Stimulated activated CD4-positive, alpha-beta T cell treated with anti-CD3 and anti-CD28 coated beads, Interleukin-4, amount 100 ng/mL, for 1 hour (primary cell): ENCODE measurements around the gene CNPY1.

Experiments used
- DNase-seq: peaks from one replicate; pipeline ENCODE4 v3.0.0-alpha.2; 2020

The CNPY1 gene

DNA sequence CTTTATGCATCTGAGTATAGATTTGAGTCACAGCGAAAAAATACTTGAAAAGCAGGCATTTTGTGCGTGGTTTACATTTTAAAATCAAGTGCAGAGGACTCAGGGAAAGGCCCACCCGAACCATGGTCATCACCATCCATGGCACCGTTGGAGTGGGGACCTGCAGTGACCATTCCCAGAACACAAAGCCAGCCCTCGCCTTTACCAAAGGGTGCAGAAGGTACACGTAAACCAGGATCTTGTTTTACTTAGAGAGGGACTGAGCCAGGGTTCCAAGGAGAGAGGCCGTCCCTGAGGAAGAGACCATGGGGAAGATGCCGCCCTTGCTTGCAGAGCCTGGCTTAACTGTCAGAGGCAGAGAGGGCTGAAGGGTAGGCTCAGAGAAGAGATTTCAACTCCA is 12.0 kb upstream of the CNPY1 start:
- DNase-seq: no peak

GRCh38 chr7:155557778-155558177 is 11.4 kb upstream of the CNPY1 start:
- DNase-seq: no peak

DNA sequence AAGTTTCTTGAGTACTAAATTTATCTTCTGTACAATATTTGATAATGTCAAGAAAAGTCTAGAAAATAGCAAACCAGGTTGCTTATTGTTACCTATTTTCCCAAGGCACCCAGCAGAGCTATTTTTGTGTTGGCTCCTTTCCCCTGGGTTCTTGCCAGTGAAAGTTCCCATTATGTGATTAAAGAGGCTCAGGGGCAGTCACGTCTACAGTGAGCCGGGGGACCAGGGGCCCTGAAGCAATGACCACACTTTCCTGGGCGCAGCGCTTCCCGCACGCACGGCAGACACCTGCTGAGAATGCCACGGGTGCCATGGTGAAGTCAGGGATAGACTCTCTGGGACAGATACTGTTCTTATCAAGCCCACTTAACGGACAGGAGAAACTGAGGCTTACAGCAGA is 10.4 kb upstream of the CNPY1 start:
- no peak for DNase-seq

DNA sequence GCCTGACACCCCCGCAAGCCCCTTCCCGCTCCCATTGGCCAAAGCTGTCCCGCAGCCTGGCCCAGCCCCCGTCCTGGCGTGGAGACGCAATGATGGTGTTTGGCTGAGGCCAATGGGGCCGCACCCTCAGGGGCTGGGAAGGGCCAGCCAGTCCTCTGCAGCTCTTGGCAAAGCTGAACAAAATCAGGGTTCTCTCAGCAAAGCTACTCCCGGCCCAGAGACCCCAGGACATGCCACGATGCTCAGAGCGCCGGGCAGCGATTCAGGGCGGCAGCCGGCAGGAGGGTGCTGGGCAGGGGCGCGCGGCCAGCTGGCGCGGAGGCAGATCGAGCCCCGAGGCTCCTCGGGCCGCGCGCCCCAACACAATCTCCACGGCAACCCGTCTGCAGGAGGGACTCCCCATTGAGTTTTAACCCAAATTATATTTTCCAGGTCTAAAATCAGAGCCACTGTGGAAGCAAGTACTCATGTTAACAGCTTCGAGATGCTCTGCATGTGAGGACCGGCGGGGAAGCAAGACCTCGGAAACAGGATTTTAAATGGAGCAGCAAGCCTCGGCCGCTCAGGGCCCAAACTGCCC is 8.8 kb upstream of the CNPY1 start:
- DNase-seq: no peak

GRCh38 chr7:155553871-155554270 is 7.5 kb upstream of the CNPY1 start:
- DNase-seq: no peak

DNA sequence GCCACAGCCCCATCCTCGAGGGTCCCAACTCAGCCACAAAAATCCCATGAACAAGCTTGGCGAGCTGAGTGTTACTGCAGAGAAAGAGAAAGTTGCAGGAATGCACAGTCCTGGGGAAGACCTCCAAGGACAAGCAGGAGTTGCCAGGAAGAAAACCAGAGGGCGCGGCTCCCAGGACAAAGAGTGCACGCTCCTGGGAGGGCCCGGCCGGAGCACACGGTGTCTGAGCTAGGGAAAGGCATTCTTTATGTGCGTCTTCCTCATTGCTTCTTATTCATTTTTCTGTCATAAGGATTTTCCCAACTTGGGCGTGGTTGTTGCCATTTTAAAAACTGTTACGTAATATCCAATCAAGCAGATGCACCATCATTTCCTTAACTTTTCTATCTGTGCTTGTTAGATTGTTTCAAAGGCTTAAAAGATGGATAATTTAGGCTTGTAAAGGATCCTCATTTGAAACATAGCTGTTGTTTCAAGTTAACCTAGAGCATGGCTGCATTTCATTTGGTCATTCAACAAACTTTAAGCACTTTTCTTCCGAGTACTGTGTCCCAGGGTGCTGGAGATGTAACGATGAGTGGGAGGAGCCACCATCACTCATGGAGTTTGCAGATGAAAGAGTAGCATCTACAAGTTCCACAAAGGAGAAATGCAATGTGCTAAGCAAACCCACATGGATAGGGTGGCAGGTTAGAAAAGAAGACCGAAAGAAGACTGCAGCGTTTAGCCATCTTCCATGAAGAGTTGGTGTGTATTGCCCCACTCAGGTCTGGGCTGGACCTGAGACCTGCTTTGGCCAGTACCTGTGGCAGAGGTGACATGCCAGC is 5.6 kb upstream of the CNPY1 start:
- no peak for DNase-seq

GRCh38 chr7:155550916-155551315 is 4.6 kb upstream of the CNPY1 start:
- DNase-seq: no peak

GRCh38 chr7:155549226-155549625 is 2.9 kb upstream of the CNPY1 start:
- DNase-seq: no peak

DNA sequence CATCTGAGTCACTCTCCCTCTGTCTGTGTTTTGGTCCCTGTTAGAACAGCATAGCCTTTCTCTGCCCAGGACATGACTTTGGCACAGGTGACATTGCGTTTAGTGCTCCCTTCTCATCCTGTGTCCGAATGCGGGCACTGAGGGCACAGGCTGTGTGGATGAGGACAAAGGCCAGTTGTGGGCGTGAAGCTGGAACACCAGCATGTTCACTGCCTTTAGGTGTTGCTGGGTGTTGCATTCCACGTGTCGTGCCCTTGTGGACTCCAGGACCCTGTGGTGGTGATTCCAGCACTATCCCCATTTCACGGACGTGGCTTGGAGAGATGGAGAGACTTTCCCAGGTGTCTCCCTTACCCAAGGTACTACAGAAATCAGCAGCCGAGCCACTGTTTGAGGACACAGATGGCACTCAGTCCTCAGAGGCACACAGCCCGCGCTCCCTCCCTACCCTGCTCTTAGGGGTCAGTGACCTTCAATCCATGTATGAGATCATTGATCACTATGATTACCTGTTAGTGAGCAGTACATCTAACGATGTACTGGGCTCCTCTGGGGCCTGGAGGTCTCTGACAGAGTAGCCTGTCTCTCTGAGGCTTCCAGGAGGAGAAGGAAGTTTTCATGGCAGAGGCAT is 917 bp upstream of the CNPY1 start:
- no peak for DNase-seq

GRCh38 chr7:155545348-155545747 is 1.0 kb downstream of the CNPY1 start:
- DNase-seq: no peak

- DNase-seq: no peak
These were observed 1.9 kb downstream of the CNPY1 start for GRCh38 chr7:155544485-155544884.

GRCh38 chr7:155543926-155544325 is 2.4 kb downstream of the CNPY1 start:
- DNase-seq: no peak

DNA sequence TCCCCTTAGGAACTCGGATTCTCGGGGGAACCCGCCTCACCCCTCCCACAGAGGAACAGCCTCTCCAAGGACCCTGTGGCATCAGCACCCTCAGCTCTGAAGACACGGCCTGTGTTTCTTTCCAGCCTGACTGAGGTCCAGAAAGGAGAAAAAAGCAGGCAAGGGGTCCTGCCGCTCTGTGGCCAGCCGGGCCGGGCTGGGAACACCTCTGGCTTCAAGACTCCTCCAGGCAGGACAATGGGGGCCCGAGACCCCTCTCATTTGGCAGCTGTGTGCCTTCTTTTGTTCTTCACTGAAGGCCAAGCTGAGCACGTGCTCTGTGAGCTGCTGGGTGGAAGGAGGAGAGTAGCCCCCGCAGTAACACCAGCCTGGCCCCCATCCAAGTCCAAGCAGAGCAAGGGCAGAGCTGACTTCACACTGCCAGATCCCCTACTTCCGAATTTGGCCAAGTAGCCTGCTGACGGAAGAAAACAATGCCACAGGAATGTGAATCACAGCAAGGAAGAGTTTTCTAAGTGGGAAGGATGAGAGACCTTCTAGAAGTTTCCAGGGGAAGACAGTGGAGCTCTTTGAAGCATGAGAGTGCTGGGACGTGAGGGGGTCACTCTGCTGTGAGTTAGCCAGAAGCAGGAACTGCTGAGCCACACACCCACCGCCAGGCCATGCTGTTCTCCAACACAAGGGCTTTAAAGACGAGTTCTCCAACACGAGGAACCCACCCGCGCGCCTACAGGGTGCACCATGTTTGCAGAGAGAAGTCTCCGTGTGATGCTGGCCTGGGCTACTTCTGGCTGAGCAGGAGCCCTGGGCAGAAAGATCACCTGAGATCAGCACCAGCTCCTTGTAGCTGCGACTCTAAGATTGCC is 3.1 kb downstream of the CNPY1 start:
- DNase-seq: no peak

GRCh38 chr7:155541986-155542675 is 4.2 kb downstream of the CNPY1 start:
- no peak for DNase-seq

DNA sequence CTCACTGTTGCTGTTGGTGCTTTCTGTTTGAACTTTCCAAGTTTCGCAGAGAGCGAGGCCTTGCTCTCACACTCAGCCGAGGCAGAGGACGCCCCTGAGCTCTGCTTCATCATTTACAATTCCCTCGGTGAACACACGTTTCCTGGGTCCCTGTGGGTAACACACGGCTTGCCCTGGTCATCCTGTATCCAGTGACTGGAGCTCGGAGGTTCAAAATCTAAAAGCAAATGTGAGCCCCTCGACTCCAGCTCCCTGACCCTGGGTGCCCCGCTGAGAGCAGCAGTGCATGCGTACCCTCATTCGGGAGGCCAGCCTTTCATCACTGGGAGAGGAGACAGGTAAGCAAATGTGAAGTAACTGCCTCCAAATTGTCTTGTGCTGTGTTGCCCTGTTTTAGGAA is 5.8 kb downstream of the CNPY1 start:
- no peak for DNase-seq

DNA sequence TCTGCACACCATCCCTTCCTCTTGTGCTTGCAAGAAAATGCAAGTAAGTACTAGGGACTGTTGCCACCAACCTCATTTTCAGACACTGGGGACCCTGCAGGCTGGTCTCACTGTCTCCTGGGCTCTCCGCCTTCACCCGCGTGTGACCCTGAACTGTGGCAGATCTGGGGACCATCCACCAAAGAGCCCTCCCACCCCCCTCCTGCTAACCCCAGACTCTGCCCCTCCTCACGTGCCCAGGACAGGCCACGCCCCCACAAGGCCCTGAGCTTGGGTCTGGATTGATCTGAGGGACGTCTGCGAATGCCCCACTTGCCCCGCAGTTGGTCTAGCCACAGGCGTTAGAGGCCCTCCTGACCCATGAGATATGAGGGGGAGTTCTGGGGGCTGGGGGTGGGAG is 8.1 kb downstream of the CNPY1 start:
- no peak for DNase-seq

DNA sequence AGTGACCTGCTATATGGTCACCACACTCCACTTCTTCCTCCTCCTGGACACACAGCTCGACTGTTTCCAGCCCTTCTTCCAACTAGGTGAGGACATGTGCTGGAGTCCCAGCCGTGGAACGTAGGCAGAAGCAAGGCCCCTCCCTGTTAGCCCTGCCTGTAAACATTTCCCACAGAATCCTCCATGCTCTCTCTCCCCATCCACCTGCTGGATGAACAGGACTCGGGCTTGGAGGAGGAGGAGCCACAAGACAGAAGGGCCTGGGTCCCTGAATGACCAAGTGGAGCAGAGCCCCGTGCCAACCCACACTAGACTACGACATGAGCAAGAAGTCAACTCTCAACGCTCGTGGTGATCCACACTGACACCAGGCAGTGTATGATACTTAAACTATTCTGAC is 9.9 kb downstream of the CNPY1 start:
- no peak for DNase-seq

DNA sequence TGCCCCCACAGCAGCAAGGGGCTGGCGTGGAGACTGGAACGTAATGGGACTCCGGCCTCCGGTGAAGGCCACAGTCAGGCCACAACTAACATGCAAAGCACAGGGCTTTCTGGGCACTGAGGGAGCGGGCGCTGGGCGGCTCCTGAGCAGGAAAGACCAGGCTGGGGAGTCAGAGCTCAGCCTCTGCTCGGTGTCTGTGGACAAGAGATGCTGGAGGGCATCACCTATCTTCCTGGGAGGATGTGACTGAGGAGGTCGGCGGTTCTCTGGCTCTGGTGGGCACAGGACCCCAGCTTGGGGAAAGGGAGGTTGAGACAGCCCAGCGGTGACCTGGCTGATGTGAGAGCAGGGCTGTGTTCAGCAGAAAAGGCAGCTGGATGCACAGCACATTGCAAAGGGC is 11.7 kb downstream of the CNPY1 start:
- DNase-seq: no peak

DNA sequence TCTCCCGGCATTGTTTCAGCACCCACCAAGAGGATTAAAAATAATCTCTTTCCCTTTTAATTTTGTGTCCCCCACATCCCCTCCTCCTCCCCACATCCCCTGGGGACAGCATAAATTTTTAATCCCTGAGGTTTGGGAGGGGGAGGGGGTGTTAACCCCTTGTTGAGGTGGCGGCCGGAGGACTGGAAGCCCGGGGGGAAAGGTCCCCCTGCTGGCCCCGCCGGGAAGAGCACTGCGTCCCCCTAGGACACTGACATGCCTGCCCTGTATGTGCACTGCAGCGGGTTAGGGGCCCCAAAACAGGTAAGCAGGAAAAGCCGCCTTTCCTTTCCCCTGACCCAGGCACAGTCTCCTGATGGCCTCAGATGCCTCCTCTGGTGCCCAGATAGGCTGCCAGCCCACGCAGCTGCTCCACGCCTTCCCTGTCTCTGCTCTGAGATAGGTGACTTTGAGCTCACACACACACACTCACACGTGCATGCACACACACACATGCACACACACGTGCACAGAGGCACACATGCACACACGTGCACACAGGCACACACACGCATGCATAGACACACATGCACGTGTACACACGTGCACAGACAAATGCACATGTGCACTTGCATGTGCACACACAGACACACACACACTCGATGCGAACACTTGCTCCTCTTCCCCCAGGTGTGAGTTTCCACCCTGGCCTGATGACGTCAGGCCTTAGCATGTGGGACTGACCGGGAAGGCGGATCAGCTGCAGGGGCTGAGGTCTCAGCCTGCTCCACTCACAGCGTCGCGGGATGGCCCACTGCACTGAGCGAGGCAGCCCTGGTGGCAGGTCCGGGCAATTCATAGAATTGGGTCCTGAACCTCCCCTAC is 12.3 kb downstream of the CNPY1 start:
- DNase-seq: peak; percentile 45

- no peak for DNase-seq
These were observed 13.1 kb downstream of the CNPY1 start for GRCh38 chr7:155533120-155533826.

DNA sequence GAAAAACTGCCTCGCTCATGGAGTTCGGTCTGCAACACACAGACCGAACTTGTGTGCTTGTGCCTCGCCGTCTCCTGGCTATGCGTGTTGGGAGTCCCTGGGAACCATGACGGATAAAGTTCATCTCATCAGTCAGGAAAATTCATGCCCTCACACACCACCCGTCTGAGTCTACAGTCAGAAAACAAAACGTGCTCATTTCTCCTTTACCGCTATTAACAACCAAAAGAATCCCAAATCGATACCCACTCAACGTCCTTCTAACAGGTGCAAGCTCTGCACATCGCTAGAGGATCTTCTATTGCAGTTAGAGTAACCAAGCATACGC is 13.6 kb downstream of the CNPY1 start:
- no peak for DNase-seq
